DND-41 (cell line): ENCODE measurements around the gene RPA1.
A peak's percentile ranks its signal among the peaks of the same experiment; 100 is the strongest.

ENCODE experiments used
- ATAC-seq: fragments of 200-7000 bp; cut with Tn5 transposase; 3 replicates; pipeline ENCODE4 v1.9.1; 2021; ENCODE audit warnings: low read depth; ENCODE audit not compliant: insufficient read depth
- DNase-seq: peaks from one replicate; pipeline ENCODE4 v3.0.0-alpha.2; 2020
- H2AFZ ChIP-seq: 2 replicates; pipeline ENCODE4 v1.6.0; 2012; ENCODE audit warnings: low read depth, low read length
- H3K27ac ChIP-seq: 2 replicates; pipeline ENCODE4 v1.5.1; 2012; ENCODE audit warnings: low read length, inconsistent platforms
- H3K27me3 ChIP-seq: fragments of 200-600 bp; sonication (generic); 2 replicates; pipeline ENCODE4 v1.6.0; 2012; ENCODE audit warnings: low read length, mild to moderate bottlenecking, inconsistent platforms; ENCODE audit not compliant: insufficient read depth, poor library complexity
- H3K36me3 ChIP-seq: 2 replicates; pipeline ENCODE4 v1.5.1; 2012; ENCODE audit warnings: low read length, inconsistent platforms; ENCODE audit not compliant: insufficient read depth
- H3K4me1 ChIP-seq: 2 replicates; pipeline ENCODE4 v1.5.1; 2012; ENCODE audit warnings: mild to moderate bottlenecking, low read length; ENCODE audit not compliant: insufficient read depth
- H3K4me2 ChIP-seq: 2 replicates; pipeline ENCODE4 v1.6.0; 2012; ENCODE audit warnings: mild to moderate bottlenecking, moderate library complexity, low read length, inconsistent platforms; ENCODE audit not compliant: insufficient read depth
- H3K4me3 ChIP-seq, 2 experiments: fragments of 200-600 bp in 1 of 2; shearing (Covaris generic) in 1 of 2; 2 replicates each; pipeline ENCODE4 v1.5.1; 2012 to 2016; ENCODE audit warnings: inconsistent platforms in 2 of 2, low read length in 2 of 2, mild to moderate bottlenecking in 2 of 2, low read depth in 1 of 2, moderate library complexity in 1 of 2
- H3K79me2 ChIP-seq: 2 replicates; pipeline ENCODE4 v1.6.0; 2012; ENCODE audit warnings: low read length, inconsistent platforms; ENCODE audit not compliant: insufficient read depth
- H3K9ac ChIP-seq: 2 replicates; pipeline ENCODE4 v1.6.0; 2012; ENCODE audit warnings: low read depth, mild to moderate bottlenecking, inconsistent platforms, low read length, moderate library complexity
- H3K9me3 ChIP-seq: 2 replicates; pipeline ENCODE4 v1.5.1; 2012; ENCODE audit warnings: low read length, moderate library complexity, mild to moderate bottlenecking, inconsistent platforms; ENCODE audit not compliant: insufficient read depth, severe bottlenecking
- H4K20me1 ChIP-seq: 2 replicates; pipeline ENCODE4 v1.6.0; 2012; ENCODE audit warnings: low read length; ENCODE audit not compliant: insufficient read depth
- EZH2 ChIP-seq: IDR thresholded peaks from 3 replicates; pipeline ENCODE4 v1.6.1; 2012; ENCODE audit warnings: borderline replicate concordance, low read depth, mild to moderate bottlenecking, moderate library complexity, low read length, inconsistent platforms; ENCODE audit not compliant: severe bottlenecking
- TF ChIP-seq, protein P1 (sequence below): IDR thresholded peaks from 2 replicates; pipeline ENCODE4 v1.5.1; 2012; ENCODE audit warnings: borderline replicate concordance, low read length, moderate library complexity, mild to moderate bottlenecking; ENCODE audit not compliant: poor library complexity, severe bottlenecking; ENCODE audit errors: extremely low read depth

Gene RPA1

DNA sequence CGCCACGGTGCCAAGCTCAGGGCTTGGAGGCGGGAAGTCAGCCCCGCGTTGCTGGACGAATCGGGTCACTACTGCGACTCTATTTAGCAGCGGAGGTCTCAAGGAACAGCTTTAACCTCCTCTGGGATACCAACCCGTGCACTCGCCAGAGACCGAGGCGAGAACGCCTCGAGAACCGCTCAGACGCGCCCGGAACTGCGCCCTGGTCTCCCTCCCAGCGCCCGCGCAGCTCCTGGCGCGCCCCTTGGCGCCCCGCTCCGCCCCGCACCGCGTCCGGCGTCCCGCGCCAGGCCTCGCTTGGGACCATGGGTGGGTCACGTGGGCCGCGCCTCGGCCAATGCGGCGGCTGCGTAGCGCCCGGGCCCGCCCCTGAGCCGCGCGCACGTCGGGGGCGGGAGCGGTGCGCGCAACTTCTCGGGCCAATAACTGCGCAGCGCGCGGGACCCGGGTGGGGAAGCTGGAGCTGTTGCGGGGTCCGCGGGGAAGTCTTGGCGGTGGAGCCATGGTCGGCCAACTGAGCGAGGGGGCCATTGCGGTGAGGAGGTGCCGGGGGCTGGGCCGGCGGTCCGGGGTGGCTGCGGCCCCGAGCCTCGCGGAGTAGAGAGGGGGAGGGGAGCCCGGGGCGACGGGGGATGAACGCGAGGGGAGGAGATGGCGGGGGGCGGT, at the start of gene RPA1, which contains the start of gene SMYD4:
TSS of gene RPA1 (plus strand) at position 414 of the 666 bp plus-strand sequence. CDS start at position 503, 89 bp downstream.
TSS of gene SMYD4 (minus strand) at position 311 of the 666 bp plus-strand sequence. CDS start 1,908 bp downstream, outside the sequence.
- no peak for TF ChIP-seq EZH2
- TF ChIP-seq, protein P1, sequence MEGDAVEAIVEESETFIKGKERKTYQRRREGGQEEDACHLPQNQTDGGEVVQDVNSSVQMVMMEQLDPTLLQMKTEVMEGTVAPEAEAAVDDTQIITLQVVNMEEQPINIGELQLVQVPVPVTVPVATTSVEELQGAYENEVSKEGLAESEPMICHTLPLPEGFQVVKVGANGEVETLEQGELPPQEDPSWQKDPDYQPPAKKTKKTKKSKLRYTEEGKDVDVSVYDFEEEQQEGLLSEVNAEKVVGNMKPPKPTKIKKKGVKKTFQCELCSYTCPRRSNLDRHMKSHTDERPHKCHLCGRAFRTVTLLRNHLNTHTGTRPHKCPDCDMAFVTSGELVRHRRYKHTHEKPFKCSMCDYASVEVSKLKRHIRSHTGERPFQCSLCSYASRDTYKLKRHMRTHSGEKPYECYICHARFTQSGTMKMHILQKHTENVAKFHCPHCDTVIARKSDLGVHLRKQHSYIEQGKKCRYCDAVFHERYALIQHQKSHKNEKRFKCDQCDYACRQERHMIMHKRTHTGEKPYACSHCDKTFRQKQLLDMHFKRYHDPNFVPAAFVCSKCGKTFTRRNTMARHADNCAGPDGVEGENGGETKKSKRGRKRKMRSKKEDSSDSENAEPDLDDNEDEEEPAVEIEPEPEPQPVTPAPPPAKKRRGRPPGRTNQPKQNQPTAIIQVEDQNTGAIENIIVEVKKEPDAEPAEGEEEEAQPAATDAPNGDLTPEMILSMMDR, result no peak
- H3K4me3 ChIP-seq, result peak within 1 kb of the TSS; percentile 66 to 88
- peak within 1 kb of the TSS; percentile 77 for H3K9ac ChIP-seq
- H3K36me3 ChIP-seq, result peaks cover 44% of the 10 kb centered on the region
- ATAC-seq (peak; percentile 98), DNase-seq (peak; percentile 91)
- H3K27me3 ChIP-seq, result no peaks in the 10 kb centered on the region
- H4K20me1 ChIP-seq, result peaks cover 13% of the 10 kb centered on the region; the same call in 1 of the 2 replicates
- peaks cover 56% of the 10 kb centered on the region for H3K4me1 ChIP-seq
- peaks cover 82% of the 10 kb centered on the region for H3K79me2 ChIP-seq
- peak within 1 kb of the TSS; percentile 81 for H3K4me2 ChIP-seq
- peak within 1 kb of the TSS; percentile 90 for H3K27ac ChIP-seq
- H3K9me3 ChIP-seq, result no peaks in the 10 kb centered on the region
- peak within 1 kb of the TSS; percentile 96 for H2AFZ ChIP-seq

DNA sequence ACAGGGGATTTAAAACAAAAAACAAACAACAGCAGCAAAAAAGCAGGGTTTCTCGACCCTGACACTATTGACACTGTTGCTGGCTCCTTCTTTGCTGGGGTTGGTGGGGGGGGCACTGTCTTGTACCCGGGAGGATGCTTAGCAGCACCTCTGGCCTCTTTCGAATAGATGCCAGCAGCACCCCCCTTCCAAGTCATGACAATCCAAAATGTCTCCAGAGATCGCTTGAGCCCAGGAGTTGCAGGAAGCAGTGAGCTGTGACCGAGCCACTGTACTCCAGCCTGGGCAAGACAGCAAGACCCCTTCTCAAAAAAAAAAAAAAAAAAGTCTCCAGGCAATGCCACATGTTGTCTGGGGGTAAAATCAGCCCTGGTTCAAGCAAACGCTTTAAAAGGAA, 47.6 kb upstream of the RPA1 start:
- Histone ChIP-seq H3K4me1 (no peaks in the 10 kb centered on the region), H3K9me3 (no peaks in the 10 kb centered on the region), H4K20me1 (0 out of 2 replicates have a peak, but pooled peaks cover 2% of the 10 kb centered on the region), H3K27me3 (no peaks in the 10 kb centered on the region), H3K4me3 (no peak overlapping the region), H3K27ac (no peak overlapping the region), H3K9ac (no peak overlapping the region), H3K36me3 (peaks cover 74% of the 10 kb centered on the region), H3K79me2 (no peaks in the 10 kb centered on the region), H3K4me2 (no peak overlapping the region), H2AFZ (no peak overlapping the region)
- no peak for ATAC-seq
- DNase-seq, result no peak
- TF ChIP-seq EZH2, result no peak
- TF ChIP-seq, protein P1, result no peak

DNA sequence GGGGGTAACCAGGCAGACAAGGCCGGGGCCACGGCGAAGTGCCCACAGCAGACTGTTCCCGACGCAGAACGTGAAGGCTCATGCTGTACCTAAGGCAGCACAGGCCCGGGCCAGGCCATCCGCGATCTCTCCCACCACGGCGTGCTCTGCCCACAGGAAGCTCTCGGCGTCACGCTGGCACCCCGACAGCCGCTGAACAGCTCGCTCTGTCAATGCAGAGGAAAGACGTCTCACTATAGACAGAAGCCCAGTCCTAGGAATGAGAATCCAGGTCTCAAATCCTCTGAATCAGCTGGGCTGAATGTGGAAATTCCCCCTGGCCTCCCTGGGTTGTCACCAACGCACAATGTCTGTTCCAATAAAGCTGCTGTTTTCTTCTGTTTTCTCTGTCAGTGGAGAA, 46.5 kb upstream of the RPA1 start:
- no peak overlapping the region for H3K4me2 ChIP-seq
- H2AFZ ChIP-seq, result no peak overlapping the region
- H3K4me1 ChIP-seq, result no peaks in the 10 kb centered on the region
- no peaks in the 10 kb centered on the region for H3K27me3 ChIP-seq
- H3K9me3 ChIP-seq, result no peaks in the 10 kb centered on the region
- H3K4me3 ChIP-seq, result no peak overlapping the region
- H3K79me2 ChIP-seq, result no peaks in the 10 kb centered on the region
- ATAC-seq, result no peak
- 0 out of 2 replicates have a peak, but pooled peaks cover 7% of the 10 kb centered on the region for H4K20me1 ChIP-seq
- peaks cover 74% of the 10 kb centered on the region for H3K36me3 ChIP-seq
- no peak overlapping the region for H3K27ac ChIP-seq
- H3K9ac ChIP-seq, result no peak overlapping the region
- no peak for DNase-seq
- TF ChIP-seq EZH2, result no peak
- TF ChIP-seq, protein P1, result no peak
